KOPT-K1 (cell line): ENCODE measurements around the gene DYNLT3.

Experiments
- H3K27ac ChIP-seq: fragments of 200-600 bp; sonication (generic); 2 replicates; pipeline ENCODE4 v1.5.1; 2016; ENCODE audit warnings: antibody characterized with exemption, mild to moderate bottlenecking, low read depth, low read length; ENCODE audit not compliant: poor library complexity, severe bottlenecking
- H3K36me3 ChIP-seq: fragments of 200-600 bp; sonication (generic); 2 replicates; pipeline ENCODE4 v1.5.1; 2017; ENCODE audit warnings: antibody characterized with exemption, mild to moderate bottlenecking, low read length, moderate library complexity; ENCODE audit not compliant: insufficient read depth
- H3K9me3 ChIP-seq: fragments of 200-600 bp; sonication (generic); 2 replicates; pipeline ENCODE4 v1.5.1; 2017; ENCODE audit warnings: antibody characterized with exemption, low read length, mild to moderate bottlenecking; ENCODE audit not compliant: insufficient read depth, poor library complexity, severe bottlenecking

DYNLT3 gene

DNA sequence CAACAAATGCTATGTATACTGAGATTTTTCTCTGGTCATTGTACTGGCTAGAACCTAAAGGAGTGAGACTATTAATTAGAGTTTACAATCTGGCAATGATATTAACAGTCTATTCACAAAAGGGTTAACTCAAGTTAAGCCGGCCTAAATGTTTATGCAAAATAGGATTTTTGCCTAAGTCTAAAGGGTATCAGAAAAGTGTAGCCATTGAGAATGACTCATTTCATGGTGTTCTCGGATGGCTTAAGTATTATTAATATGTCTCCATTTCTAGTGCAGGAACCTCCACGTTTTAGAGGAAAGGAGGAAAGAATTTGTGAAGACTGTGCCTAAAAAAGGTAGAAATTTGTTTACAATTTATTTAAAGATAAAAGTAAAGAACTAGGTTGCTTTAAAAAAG lies 29.8 kb downstream of the DYNLT3 start:
- Histone ChIP-seq H3K9me3 (no peaks in the 10 kb centered on the region), H3K27ac (no peak overlapping the region), H3K36me3 (no peaks in the 10 kb centered on the region)

DNA sequence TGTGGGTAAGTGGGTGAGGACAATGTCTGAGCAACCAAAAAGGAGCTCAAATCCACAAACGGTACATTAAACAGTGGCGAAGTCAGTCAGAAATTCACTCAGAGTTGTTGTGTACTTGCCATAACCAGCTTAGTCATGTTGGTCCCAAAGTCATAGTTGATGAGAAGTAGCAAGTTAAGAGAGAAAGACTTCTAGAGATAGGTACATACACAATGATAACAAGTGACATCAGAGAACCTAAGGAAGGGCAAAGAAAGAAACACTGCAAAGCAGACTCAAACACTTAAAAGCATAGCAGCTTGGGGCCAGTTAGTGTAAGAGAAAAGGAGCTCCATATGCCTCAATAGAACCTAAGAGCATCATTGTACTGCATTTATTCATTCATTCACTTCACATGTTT lies 30.2 kb downstream of the DYNLT3 start:
- Histone ChIP-seq H3K36me3 (no peaks in the 10 kb centered on the region), H3K9me3 (no peaks in the 10 kb centered on the region), H3K27ac (no peak overlapping the region)

DNA sequence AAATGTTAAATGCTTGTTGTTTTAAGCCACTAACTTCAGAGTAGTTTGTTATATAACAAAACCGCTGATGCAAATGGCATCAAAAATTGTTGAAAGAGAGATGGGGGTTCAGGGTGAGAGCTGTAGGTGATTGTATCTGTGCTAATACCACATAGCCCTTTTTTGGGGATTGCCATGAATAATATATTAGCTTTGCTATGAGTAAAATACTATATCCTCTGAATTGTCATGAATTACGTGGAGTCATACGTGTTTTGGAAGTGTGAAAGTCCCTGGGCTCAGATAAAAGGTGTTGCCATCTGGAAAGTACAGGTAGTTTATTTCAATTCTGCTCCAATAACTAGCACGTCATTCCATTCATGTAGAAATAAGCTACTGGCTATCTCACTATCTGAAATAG lies 30.6 kb downstream of the DYNLT3 start:
- Histone ChIP-seq H3K36me3 (no peaks in the 10 kb centered on the region), H3K9me3 (no peaks in the 10 kb centered on the region), H3K27ac (no peak overlapping the region)

DNA sequence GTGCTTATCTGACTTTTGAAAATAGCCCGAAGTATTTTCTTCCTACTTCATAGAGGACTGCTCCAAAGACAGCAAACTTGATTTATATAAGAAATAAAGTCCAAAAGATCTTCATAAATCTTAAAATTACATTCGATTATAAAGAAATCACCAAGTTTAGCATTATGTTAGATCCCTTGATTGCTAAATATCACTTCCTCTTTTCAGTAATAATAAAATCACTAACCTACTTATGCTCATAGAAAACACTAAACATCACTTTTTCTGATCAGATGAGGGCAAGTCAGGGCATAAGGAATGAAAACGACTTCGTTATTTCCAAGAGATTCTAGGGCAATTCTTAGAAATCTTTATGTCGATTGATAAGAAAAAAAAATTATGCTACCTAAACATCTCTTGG lies 32.0 kb downstream of the DYNLT3 start:
- Histone ChIP-seq H3K27ac (no peak overlapping the region), H3K9me3 (no peaks in the 10 kb centered on the region), H3K36me3 (no peaks in the 10 kb centered on the region)

DNA sequence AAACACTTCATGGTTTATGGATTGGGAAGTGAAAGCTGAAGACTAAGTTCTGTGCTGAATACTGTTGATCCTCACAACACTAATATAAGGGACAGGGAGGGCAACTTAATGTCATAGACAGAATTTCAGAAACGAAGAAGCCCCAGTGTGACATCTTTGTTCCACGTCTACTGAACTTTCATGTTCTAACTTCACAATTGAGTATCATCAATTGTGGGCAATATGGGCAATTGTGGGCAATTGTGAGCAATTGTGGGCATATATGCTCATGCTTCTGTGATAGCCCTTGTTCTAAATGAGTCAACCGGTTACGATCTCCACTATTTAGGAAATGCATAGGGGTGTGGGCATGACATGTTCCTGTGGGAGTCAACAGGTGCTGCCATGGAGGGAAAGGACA lies 33.8 kb downstream of the DYNLT3 start:
- Histone ChIP-seq H3K36me3 (no peaks in the 10 kb centered on the region), H3K9me3 (no peaks in the 10 kb centered on the region), H3K27ac (no peak overlapping the region)

DNA sequence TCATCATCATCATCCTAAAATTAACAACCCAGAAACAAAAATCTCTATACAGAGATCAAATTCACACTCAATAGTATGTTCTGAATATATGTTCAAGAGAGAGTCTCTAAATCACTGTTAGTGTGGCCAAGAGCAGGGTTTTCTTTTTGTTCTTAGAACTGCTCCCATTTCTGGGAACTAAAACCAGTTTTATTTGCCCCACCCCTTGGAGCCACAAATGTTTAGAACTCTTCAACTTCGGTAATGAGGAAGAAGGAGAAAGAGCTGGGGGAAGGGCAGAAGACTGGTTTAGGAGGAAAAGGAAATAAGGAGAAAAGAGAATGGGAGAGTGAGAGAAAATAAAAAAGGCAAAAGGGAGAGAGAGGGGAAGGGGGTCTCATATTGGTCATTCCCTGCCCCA lies 35.3 kb downstream of the DYNLT3 start:
- no peaks in the 10 kb centered on the region for H3K9me3 ChIP-seq
- no peak overlapping the region for H3K27ac ChIP-seq
- no peaks in the 10 kb centered on the region for H3K36me3 ChIP-seq

DNA sequence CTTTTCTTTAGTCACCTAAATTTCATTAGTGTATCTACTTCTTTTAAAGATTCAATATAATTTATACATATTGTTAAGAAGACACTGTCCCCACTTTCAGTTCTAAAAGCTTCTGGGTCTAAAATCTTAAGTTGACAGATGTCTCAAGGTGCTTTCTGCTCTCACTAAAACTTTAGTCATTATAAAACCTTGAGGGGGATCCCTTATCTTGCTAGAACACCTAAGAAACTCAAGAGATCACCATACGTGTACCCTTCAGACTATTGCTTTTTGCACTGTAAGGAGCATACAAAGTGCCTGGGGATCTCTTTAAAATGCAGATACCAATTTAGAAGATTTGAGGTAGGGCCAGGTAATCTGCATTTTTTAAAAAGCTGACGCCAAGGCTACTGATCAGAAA lies 37.4 kb downstream of the DYNLT3 start:
- no peaks in the 10 kb centered on the region for H3K9me3 ChIP-seq
- H3K36me3 ChIP-seq: no peaks in the 10 kb centered on the region
- H3K27ac ChIP-seq: no peak overlapping the region

DNA sequence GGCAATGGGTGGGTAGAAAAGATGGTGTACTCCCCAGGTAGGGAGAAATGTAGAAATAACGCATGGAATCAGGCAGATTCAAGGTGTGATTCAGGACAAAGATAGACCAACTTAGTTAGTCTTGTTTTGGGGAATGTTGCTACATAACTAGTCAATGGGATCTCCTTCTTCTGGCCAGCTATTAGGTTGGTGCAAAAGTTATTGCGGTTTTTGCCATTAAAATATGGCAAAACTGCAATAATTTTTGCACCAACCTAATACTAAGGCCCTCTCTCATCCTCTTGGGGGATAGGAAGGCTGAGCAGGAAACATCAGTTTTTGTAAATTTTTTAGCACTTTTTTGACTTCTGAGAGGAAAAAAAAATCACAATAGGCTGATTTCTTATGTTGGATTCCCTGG lies 44.3 kb downstream of the DYNLT3 start:
- H3K27ac ChIP-seq: no peak overlapping the region
- no peaks in the 10 kb centered on the region for H3K36me3 ChIP-seq
- H3K9me3 ChIP-seq: no peaks in the 10 kb centered on the region

DNA sequence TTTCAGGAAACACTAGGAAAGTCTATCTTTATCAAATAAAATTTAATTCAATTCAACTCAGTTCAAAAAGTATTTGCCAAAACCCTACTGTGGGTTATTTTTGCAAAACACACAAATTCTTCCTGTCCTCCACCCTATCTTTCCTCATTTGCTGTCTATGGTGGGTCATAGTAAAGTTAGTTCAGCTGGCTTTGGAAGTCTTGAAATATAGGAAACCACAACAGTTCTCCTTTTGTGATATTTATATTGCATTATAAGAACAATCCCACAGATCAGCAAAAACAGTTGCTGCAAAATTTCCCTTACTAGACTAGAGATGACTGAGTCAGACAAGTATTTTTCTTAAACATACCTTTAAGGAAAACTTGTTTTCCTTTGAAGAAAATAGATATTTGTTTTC lies 45.3 kb downstream of the DYNLT3 start:
- Histone ChIP-seq H3K36me3 (no peaks in the 10 kb centered on the region), H3K9me3 (no peaks in the 10 kb centered on the region), H3K27ac (no peak overlapping the region)

DNA sequence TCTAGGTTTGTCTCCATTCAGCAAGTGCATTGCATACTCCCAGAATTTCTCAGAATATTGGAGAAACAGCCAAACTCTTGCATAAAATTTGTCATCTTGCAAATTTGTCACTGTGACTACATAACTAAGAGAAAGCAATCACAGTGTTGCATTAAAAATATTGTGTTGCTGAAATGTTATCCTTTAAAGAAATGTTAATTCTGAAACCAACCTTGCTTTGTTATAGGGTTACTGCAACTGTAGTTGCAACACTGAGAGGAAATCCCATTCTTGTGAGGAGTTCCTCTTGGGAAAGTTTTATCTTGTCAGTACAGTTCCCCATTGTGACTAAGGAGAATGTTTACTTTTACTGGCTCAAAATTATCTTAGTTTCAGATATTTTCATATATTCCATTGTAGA lies 46.7 kb downstream of the DYNLT3 start:
- H3K36me3 ChIP-seq: no peaks in the 10 kb centered on the region
- no peak overlapping the region for H3K27ac ChIP-seq
- no peaks in the 10 kb centered on the region for H3K9me3 ChIP-seq

DNA sequence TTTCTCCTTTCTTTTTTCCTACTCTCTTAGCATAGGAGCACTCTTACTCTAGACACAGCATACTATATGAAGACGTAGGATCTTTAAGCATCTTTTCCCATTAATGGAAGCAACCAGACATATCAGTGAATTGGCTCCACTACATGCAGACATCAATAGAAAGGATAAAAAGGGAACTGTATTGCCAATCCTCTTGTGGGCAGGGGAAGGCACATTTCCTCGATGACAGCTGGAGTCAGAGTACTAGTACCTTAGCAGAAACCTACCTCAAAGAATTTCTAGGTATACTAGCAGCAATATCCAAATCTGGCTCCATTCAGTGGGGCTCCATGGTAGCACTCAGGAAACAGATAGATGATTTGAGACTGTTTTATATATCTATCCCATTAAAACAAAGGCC lies 47.4 kb downstream of the DYNLT3 start:
- Histone ChIP-seq H3K27ac (no peak overlapping the region), H3K36me3 (no peaks in the 10 kb centered on the region), H3K9me3 (no peaks in the 10 kb centered on the region)

DNA sequence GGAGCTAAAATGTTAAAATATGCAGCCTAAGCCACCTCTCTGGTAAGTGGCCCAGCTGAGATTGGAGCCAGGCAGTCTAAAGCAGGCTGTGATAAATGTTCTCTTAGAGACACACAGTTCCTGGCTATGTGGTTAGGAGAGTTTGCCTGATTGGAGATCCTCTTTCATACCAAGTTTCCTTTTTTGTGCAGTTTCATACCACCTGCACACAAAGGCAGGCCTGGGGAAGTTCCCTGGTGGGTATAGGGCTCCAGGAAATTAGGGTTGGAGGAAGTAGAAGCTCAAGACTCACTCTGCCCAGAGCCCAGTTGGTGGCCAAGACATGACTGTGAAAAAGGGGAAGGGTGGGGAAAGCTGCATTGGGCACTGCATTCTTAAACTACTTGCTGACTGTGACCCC lies 50.6 kb downstream of the DYNLT3 start:
- Histone ChIP-seq H3K36me3 (no peaks in the 10 kb centered on the region), H3K9me3 (no peaks in the 10 kb centered on the region), H3K27ac (no peak overlapping the region)

DNA sequence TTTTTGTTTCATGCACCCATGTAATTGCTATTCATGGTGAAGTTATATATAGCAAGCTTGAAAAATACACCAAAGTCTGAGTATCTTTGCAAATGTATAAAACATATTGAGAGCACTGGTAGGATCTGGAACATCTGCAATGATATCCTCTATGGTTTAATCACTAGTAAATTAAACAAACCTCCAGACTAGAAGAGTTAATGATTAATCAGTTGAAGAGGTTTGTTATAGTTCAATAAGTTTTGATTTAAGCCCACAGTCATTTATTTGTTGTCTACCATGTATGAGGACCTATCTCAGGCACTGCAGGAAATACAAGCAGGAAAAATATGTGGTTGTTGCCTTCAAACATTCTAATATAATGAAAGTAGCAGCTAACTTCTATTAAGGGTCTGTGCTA lies 51.1 kb downstream of the DYNLT3 start:
- no peaks in the 10 kb centered on the region for H3K9me3 ChIP-seq
- H3K27ac ChIP-seq: no peak overlapping the region
- H3K36me3 ChIP-seq: no peaks in the 10 kb centered on the region
